Right lobe of liver (tissue), 6 donors: ENCODE results near the gene CD151. TPM values are rescaled to one million over a fixed set of nuclear protein-coding genes. Genes with fewer than 3 reads are reported as not detected.

Experiments
- ATAC-seq, 4 donors: fragments of 200-7000 bp; cut with Tn5 transposase; one replicate each; pipeline ENCODE4 v1.9.1; 2020; ENCODE audit warnings: mild to moderate bottlenecking in 4 of 4, moderate library complexity in 4 of 4
- DNase-seq, 3 donors: peaks; one replicate each; pipeline ENCODE4 v3.0.0-alpha.2; 2020
- H3K27ac ChIP-seq, 3 donors: fragments of 200-600 bp; one replicate each; pipeline ENCODE4 v1.8.0; 2022
- H3K27me3 ChIP-seq, 2 donors: fragments of 200-600 bp; one replicate each; pipeline ENCODE4 v1.8.0; 2022
- H3K36me3 ChIP-seq, 4 donors: fragments of 200-600 bp; sonication (generic) in 1 of 4; one replicate each; pipeline versions ENCODE4 v1.5.1 to v1.8.0; 2017 to 2022; ENCODE audit warnings: control low read depth in 1 of 4
- H3K4me1 ChIP-seq, 4 donors: fragments of 200-600 bp; sonication (generic) in 1 of 4; one replicate each; pipeline versions ENCODE4 v1.5.1 to v1.8.0; 2017 to 2022; ENCODE audit warnings: control low read depth in 1 of 4
- H3K4me3 ChIP-seq, 3 donors: fragments of 200-600 bp; one replicate each; pipeline ENCODE4 v1.8.0; 2022
- H3K9me3 ChIP-seq, 4 donors: fragments of 200-600 bp; sonication (generic) in 1 of 4; one replicate each; pipeline versions ENCODE4 v1.5.1 to v1.8.0; 2017 to 2022; ENCODE audit warnings: control low read depth in 1 of 4
- POLR2A ChIP-seq: fragments of 450-650 bp; IDR thresholded peaks from one replicate; pipeline ENCODE4 v1.6.1; 2017; ENCODE audit warnings: antibody characterized with exemption, mild to moderate bottlenecking
- WGBS: methylation state at CpG from one replicate; pipeline ENCODE4 v1.1.6; 2018; ENCODE audit warnings: low coverage, low lambda C conversion rate; ENCODE audit not compliant: insufficient coverage; ENCODE audit errors: missing lambda C conversion rate; 5-methylcytosine and 5-hydroxymethylcytosine counted together
- intact Hi-C, 2 donors: fragments of 100-400 bp; cut with DNase I; formaldehyde crosslinking; loops; one replicate each; pipeline versions ENCODE4 v1.11.2 to v1.14.1; 2022
- total RNA-seq, 6 experiments: library from RNA; depleted of rRNA in 2 of 6; stranded (reverse); fragments of >200 nt in 2 of 6; fragmentation: NEBNext Ultra II Directional in 3 of 6; extraction: Animal tissue kit (Norgen Biotek cat#: 25700) in 3 of 6; gene quantifications; one replicate each; pipeline versions ENCODE4 v1.1.0 to v1.2.4, GENCODE V29; 2016 to 2023
- TF ChIP-seq, protein P1 (sequence below), 4 donors: fragments of 200-600 bp in 3 of 4; fragments of 450-650 bp in 1 of 4; IDR thresholded peaks; one replicate each; pipeline versions ENCODE4 v1.5.1 to v1.8.0; 2016 to 2022; ENCODE audit warnings: antibody characterized with exemption in 4 of 4, mild to moderate bottlenecking in 2 of 4
- donor health status: DM: no; HTN: yes; CAD: no.
- donor health status: DM: no; HTN: no; CAD: no.
- donor health status: DM: no; HTN: no; CAD: no.
- donor health status: DM: no; HTN: yes; CAD: no.
- donor health status: DM: no; HTN: yes; CAD: no.

The CD151 gene
- total RNA-seq, 6 experiments from 2014 or later: 70.8 to 156 (median 135) TPM

DNA sequence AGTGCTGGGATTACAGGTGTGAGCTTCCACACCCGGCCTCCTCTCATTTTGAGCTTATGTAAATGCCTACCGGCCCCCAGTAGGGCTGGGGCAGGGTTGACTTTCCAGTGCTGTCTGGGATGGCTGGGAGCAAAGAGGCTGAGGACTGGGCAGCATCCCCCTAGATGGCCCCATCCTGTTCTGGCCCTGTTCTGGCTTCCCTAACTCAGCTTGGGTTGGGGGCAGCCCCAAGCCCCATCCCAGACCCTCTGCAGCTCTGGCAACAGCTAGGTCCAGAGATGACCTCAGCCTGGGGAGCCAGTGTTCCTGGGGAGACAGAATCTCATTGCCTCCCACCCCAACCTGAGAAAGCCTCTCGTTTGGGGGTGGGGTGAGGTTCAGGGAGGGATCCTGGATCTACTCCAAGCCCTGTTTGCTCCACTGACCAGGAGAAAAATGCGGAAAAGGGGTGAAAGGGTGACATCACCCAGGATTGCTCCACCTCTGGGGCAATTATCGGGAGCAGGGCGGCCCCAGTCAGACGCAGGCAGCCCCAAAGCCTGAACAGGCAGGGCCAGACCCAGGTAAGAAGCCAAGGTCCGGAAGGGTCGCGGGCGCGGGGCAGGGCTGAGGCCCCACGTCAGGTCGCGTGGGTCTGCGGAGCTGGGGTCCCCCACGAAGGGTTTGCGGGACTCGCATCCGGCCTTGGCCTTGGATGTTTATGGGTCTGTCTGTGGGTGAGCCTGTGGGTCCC lies 14.2 kb upstream of the CD151 start, which contains the start of gene PNPLA2:
Gene PNPLA2 (plus strand): TSS at position 519 of the 733 bp plus-strand sequence. CDS start 805 bp downstream, outside the sequence.
- TF ChIP-seq, protein P1, sequence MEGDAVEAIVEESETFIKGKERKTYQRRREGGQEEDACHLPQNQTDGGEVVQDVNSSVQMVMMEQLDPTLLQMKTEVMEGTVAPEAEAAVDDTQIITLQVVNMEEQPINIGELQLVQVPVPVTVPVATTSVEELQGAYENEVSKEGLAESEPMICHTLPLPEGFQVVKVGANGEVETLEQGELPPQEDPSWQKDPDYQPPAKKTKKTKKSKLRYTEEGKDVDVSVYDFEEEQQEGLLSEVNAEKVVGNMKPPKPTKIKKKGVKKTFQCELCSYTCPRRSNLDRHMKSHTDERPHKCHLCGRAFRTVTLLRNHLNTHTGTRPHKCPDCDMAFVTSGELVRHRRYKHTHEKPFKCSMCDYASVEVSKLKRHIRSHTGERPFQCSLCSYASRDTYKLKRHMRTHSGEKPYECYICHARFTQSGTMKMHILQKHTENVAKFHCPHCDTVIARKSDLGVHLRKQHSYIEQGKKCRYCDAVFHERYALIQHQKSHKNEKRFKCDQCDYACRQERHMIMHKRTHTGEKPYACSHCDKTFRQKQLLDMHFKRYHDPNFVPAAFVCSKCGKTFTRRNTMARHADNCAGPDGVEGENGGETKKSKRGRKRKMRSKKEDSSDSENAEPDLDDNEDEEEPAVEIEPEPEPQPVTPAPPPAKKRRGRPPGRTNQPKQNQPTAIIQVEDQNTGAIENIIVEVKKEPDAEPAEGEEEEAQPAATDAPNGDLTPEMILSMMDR (IDR thresholded peaks at IDR 0.05): no peak
- peak; percentile 60 for TF ChIP-seq POLR2A
- Histone ChIP-seq H3K4me3 (peak within 1 kb of the TSS; percentile 71 to 99 (median 94)), H3K9me3 (no peaks in the 10 kb centered on the region), H3K4me1 (peaks cover 0 to 26% (median 11%) of the 10 kb centered on the region in 4 donors), H3K27me3 (no peaks in the 10 kb centered on the region), H3K27ac (peak within 1 kb of the TSS; percentile 81 to 94 (median 88)), H3K36me3 (peaks cover 0 to 13% (median 0%) of the 10 kb centered on the region in 4 donors)
- no peak for DNase-seq
- peak in 2 of 4 donors; percentile 1 to 17 for ATAC-seq
- intact Hi-C loops: no loop called here
- WGBS: 15% methylated on average over 4 of the region's 20 CpGs

DNA sequence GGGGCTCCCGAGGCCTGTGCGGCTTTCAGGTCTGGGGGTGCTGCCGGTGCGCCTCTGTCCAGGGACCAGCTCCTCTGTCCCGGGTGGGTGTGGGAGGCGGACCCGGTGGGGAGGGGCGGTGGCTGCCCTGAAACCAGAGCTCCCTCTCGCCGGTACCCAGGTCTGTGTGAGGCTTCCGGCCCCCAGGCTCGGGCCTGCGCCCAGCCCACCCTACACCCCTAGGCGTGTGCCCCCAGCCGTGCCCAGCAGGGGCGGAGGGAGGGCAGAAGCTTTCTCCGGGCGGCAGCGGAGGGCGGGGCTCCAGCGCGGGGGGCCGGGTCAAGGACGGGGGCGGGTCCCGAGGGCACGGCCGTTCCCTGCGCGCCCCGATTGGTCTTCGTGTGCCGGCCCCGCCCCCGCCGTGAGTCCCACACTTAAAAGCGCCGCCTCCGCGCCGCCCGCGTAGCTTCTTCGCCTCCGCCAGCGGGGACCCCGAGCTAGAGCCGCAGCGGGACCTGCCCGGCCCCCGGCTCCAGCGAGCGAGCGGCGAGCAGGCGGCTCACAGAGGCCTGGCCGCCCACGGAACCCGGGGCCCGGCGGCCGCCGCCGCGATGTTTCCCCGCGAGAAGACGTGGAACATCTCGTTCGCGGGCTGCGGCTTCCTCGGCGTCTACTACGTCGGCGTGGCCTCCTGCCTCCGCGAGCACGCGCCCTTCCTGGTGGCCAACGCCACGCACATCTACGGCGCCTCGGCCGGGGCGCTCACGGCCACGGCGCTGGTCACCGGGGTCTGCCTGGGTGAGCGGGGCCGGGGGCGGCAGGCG lies 13.4 kb upstream of the CD151 start:
- TF ChIP-seq, protein P1 (IDR thresholded peaks at IDR 0.05): peak in 1 of 4 donors; percentile 36
- peak; percentile 89 for TF ChIP-seq POLR2A
- Histone ChIP-seq H3K4me1 (peaks cover 0 to 28% (median 12%) of the 10 kb centered on the region in 4 donors), H3K9me3 (no peaks in the 10 kb centered on the region), H3K27ac (peak overlapping the region; percentile 81 to 94 (median 88)), H3K36me3 (peaks cover 0 to 17% (median 3%) of the 10 kb centered on the region in 4 donors), H3K27me3 (no peaks in the 10 kb centered on the region), H3K4me3 (peak overlapping the region; percentile 71 to 99 (median 94))
- 0% methylated on average over 12 of the region's 96 CpGs for WGBS
- DNase-seq (peak; percentile 95 to 97 (median 96)), ATAC-seq (peak; percentile 68 to 81 (median 76))
- intact Hi-C loops: no loop called here

DNA sequence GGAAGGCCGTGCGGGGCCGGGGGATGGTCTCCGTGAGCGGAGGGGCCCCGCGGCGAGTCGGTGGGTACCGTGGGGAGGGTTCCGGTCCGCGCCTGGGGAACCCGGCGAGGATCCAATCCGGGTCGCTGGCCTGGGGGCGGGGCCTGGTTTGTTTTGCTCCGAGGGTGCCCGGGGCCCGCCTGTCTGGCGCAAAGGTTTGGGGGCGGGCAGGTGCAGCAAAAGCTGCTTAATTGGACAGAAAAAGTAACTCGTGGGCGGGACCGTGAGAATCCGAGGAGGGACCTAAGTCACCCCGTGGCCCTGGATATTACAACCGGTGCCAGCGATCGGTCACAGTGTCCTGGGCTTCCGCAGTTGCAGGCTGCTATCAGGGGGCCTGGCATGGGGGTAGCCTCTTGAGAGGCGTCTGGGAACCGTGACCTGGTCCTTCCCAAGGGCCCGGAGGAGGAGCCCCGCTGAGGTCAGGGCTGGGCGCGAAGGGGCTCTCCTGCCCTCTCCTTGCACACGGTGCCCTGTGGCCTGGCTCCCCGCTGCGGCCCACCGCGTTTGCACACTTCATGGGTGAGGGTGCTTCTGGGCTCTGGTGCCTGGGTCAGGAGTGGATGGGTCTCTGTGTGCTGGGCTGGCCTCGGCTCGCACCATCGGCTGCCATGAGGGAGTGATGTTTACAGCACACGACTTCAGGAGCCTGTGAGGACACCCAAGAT lies 12.7 kb upstream of the CD151 start:
- WGBS: 0% methylated on average over 13 of the region's 47 CpGs
- peaks cover 0 to 35% (median 16%) of the 10 kb centered on the region in 4 donors for H3K4me1 ChIP-seq
- ATAC-seq (peak; percentile 64 to 76 (median 72)), DNase-seq (peak; percentile 96 to 98 (median 97))
- H3K27me3 ChIP-seq: no peaks in the 10 kb centered on the region
- intact Hi-C loops: no loop called here
- peaks cover 0 to 24% (median 7%) of the 10 kb centered on the region in 4 donors for H3K36me3 ChIP-seq
- peak overlapping the region; percentile 81 to 94 (median 88) for H3K27ac ChIP-seq
- TF ChIP-seq, protein P1 (IDR thresholded peaks at IDR 0.05): no peak
- TF ChIP-seq POLR2A: peak; percentile 80
- peak overlapping the region; percentile 71 to 99 (median 94) for H3K4me3 ChIP-seq
- no peaks in the 10 kb centered on the region for H3K9me3 ChIP-seq
